ENCODE data around the gene LGALS7.
"Not testable (repeated sequence)": the region's sequence is repeated elsewhere in the genome, so short reads cannot be mapped to it uniquely, and the experiment has no call there.

DNA sequence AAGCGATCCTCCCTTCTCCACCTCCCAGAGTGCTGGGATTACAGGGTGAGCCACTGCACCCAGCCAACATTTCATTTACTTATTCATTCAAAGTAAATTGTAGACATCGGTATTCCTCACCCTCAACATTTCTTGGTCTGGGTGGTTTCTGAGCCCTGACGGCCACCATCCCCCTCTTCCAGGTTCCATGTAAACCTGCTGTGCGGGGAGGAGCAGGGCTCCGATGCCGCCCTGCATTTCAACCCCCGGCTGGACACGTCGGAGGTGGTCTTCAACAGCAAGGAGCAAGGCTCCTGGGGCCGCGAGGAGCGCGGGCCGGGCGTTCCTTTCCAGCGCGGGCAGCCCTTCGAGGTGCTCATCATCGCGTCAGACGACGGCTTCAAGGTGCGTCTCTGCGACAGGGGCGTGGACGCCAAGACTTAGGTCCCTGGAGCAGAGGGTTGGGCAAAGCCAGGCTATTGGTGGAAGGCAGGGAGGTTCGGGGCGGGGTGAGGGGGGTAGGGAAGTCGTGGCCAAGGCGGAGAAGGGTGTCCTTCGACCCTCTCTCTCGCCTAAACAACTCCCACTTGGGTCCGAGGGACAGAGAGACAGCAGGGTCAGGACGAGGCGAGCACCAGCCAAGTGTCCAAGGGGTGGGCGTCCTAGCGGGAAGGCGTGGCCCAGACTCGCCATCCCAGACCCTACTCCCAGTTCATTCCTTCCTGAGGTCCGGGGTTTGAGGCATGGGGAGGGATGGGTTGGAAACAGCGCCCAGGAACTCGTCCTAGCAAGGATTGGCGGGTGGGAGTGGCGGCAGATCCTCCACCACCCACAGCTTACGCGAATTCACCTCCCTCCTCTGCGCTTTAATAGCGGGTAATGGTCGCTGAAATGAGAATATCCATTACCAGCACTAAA lies 17.4 kb upstream of the LGALS7 start:
- TF ChIP-seq, protein P1, sequence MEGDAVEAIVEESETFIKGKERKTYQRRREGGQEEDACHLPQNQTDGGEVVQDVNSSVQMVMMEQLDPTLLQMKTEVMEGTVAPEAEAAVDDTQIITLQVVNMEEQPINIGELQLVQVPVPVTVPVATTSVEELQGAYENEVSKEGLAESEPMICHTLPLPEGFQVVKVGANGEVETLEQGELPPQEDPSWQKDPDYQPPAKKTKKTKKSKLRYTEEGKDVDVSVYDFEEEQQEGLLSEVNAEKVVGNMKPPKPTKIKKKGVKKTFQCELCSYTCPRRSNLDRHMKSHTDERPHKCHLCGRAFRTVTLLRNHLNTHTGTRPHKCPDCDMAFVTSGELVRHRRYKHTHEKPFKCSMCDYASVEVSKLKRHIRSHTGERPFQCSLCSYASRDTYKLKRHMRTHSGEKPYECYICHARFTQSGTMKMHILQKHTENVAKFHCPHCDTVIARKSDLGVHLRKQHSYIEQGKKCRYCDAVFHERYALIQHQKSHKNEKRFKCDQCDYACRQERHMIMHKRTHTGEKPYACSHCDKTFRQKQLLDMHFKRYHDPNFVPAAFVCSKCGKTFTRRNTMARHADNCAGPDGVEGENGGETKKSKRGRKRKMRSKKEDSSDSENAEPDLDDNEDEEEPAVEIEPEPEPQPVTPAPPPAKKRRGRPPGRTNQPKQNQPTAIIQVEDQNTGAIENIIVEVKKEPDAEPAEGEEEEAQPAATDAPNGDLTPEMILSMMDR (IDR thresholded peaks at IDR 0.05), result not testable (repeated sequence)
- not testable (repeated sequence) for TF ChIP-seq POLR2AphosphoS5 (IDR thresholded peaks at IDR 0.05; ENCODE audit: low read depth, low read length); SIN3A (IDR thresholded peaks at IDR 0.05; ENCODE audit: borderline replicate concordance, insufficient read depth, low read depth, low read length)
- TF ChIP-seq, protein P2, sequence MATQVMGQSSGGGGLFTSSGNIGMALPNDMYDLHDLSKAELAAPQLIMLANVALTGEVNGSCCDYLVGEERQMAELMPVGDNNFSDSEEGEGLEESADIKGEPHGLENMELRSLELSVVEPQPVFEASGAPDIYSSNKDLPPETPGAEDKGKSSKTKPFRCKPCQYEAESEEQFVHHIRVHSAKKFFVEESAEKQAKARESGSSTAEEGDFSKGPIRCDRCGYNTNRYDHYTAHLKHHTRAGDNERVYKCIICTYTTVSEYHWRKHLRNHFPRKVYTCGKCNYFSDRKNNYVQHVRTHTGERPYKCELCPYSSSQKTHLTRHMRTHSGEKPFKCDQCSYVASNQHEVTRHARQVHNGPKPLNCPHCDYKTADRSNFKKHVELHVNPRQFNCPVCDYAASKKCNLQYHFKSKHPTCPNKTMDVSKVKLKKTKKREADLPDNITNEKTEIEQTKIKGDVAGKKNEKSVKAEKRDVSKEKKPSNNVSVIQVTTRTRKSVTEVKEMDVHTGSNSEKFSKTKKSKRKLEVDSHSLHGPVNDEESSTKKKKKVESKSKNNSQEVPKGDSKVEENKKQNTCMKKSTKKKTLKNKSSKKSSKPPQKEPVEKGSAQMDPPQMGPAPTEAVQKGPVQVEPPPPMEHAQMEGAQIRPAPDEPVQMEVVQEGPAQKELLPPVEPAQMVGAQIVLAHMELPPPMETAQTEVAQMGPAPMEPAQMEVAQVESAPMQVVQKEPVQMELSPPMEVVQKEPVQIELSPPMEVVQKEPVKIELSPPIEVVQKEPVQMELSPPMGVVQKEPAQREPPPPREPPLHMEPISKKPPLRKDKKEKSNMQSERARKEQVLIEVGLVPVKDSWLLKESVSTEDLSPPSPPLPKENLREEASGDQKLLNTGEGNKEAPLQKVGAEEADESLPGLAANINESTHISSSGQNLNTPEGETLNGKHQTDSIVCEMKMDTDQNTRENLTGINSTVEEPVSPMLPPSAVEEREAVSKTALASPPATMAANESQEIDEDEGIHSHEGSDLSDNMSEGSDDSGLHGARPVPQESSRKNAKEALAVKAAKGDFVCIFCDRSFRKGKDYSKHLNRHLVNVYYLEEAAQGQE (IDR thresholded peaks at IDR 0.05; ENCODE audit: insufficient read depth in 1 of 2, low read depth in 2 of 2, low read length in 1 of 2), result not testable (repeated sequence)
